ENCODE measurements around the gene TASOR2.

TASOR2 gene

DNA sequence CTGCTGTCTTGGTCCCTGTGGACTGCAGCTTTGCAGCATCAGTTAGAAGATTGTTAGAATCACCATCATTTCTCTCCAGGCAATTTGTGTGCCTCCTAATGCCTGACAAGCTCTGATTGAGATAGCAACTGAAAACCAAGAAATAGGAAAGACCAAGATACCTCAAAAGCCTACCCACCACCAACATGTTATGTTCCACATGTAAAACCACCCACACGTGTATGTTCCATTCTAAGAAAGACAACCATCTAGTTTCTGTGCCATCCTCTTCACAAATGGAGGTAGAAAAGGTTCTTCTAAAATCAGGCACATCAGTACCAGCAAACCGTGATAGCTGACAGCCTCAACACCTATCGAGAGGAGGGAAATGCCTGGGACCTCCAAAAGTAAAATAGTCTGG, 46.9 kb downstream of the TASOR2 start:
- H3K4me3 ChIP-seq (ENCODE audit: low read length), result no peak overlapping the region
- H3K27ac ChIP-seq (ENCODE audit: low read depth, low read length), result no peak overlapping the region
- no peak overlapping the region for H3K4me2 ChIP-seq (ENCODE audit: low read length)
- H3K9me2 ChIP-seq (replicated peaks; ENCODE audit: control insufficient read depth, low read length), result no peaks in the 10 kb centered on the region
- H3K4me1 ChIP-seq (ENCODE audit: control insufficient read depth, low read length), result peaks cover 33% of the 10 kb centered on the region
- H4K20me1 ChIP-seq (ENCODE audit: control insufficient read depth, insufficient read depth, low read depth, low read length), result peaks cover 4% of the 10 kb centered on the region; the same call in 1 of the 2 replicates
- peaks cover 44% of the 10 kb centered on the region for H3F3A ChIP-seq (ENCODE audit: control insufficient read depth, insufficient read depth)
- H3K79me2 ChIP-seq (ENCODE audit: control insufficient read depth, low read length), result peaks cover 97% of the 10 kb centered on the region
- peaks cover 97% of the 10 kb centered on the region for H3K36me3 ChIP-seq (ENCODE audit: control insufficient read depth, low read length)
- no peaks in the 10 kb centered on the region for H3K27me3 ChIP-seq (ENCODE audit: control insufficient read depth, low read length)
- no peaks in the 10 kb centered on the region for H3K9me3 ChIP-seq (ENCODE audit: control insufficient read depth, insufficient read depth, low read length)
- no peak for TF ChIP-seq CTCF (IDR thresholded peaks at IDR 0.05; ENCODE audit: low read depth, low read length, poor library complexity, severe bottlenecking)

- peaks cover 6% of the 10 kb centered on the region; the same call in 1 of the 2 replicates for H4K20me1 ChIP-seq (ENCODE audit: control insufficient read depth, insufficient read depth, low read depth, low read length)
- TF ChIP-seq EZH2phosphoT487 (IDR thresholded peaks at IDR 0.05; ENCODE audit: borderline replicate concordance, low read length), result no peak
- TF ChIP-seq CTCF (IDR thresholded peaks at IDR 0.05; ENCODE audit: low read depth, low read length, poor library complexity, severe bottlenecking), result no peak
- H3K36me3 ChIP-seq (ENCODE audit: control insufficient read depth, low read length), result peaks cover 97% of the 10 kb centered on the region
Observed at GRCh38 chr10:5732141-5732540, 47.5 kb downstream of the TASOR2 start.

More at GRCh38 chr10:5732141-5732540, 47.5 kb downstream of the TASOR2 start:
- H3F3A ChIP-seq (ENCODE audit: control insufficient read depth, insufficient read depth), result peaks cover 42% of the 10 kb centered on the region
- H3K4me1 ChIP-seq (ENCODE audit: control insufficient read depth, low read length), result peaks cover 37% of the 10 kb centered on the region
- no peak overlapping the region for H3K4me3 ChIP-seq (ENCODE audit: low read length)
- no peak overlapping the region for H3K27ac ChIP-seq (ENCODE audit: low read depth, low read length)
- no peaks in the 10 kb centered on the region for H3K27me3 ChIP-seq (ENCODE audit: control insufficient read depth, low read length)
- H3K9me3 ChIP-seq (ENCODE audit: control insufficient read depth, insufficient read depth, low read length), result no peaks in the 10 kb centered on the region
- no peak overlapping the region for H3K4me2 ChIP-seq (ENCODE audit: low read length)
- peaks cover 97% of the 10 kb centered on the region for H3K79me2 ChIP-seq (ENCODE audit: control insufficient read depth, low read length)
- H3K9me2 ChIP-seq (replicated peaks; ENCODE audit: control insufficient read depth, low read length), result no peaks in the 10 kb centered on the region
